HepG2 (cell line): Measurements from ENCODE around the gene ZBED1. TPM values are rescaled to one million over a fixed set of nuclear protein-coding genes. Genes with fewer than 3 reads are reported as not detected.

ENCODE experiments used
- ATAC-seq: fragments of 200-7000 bp; cut with Tn5 transposase; 3 replicates; pipeline ENCODE4 v1.9.1; 2020; ENCODE audit warnings: mild to moderate bottlenecking, moderate library complexity
- BruUV-seq: library from RNA; stranded (reverse); fragments of 400-500 nt; replicated peaks from 2 replicates; lab custom pipeline; 2021; lab: Mats Ljungman, UMichigan
- CTCF ChIA-PET: fragments of 300-600 bp; formaldehyde crosslinking; extraction: SDS; loops from one replicate; lab custom pipeline; 2021; ENCODE audit warnings: low total read pairs, inconsistent platforms, low intra/inter-chr PET ratio; lab: Yijun Ruan, JAX
- POLR2A ChIA-PET: fragments of 350-600 bp; sonication (Branson Sonifier 250); formaldehyde crosslinking; loops from one replicate; lab custom pipeline; 2020; ENCODE audit warnings: antibody characterized with exemption, inconsistent platforms; lab: Yijun Ruan, JAX
- DNase-seq: peaks from one replicate; pipeline ENCODE4 v3.0.0-alpha.2; 2015; ENCODE audit warnings: low spot score
- FAIRE-seq: peaks from 3 replicates; lab custom pipeline; 2011; peaks lifted over from hg19 to GRCh38; lab: Jason Lieb, UNC
- H2AFZ ChIP-seq: one replicate; pipeline ENCODE4 v1.6.1; 2011; ENCODE audit warnings: low read length, inconsistent platforms
- H3K27ac ChIP-seq: fragments of 300-600 bp; 3 replicates; pipeline ENCODE4 v1.8.0; 2011; ENCODE audit warnings: mixed run types, mild to moderate bottlenecking, mixed read lengths, low read length, inconsistent platforms; ENCODE audit not compliant: insufficient read depth; ENCODE audit errors: extremely low read length
- H3K27me3 ChIP-seq, 2 experiments: fragments of 200-600 bp in 1 of 2; 2 replicates in 1 of 2; 3 replicates in 1 of 2; pipeline versions ENCODE4 v1.6.0 to v1.8.0; 2011; ENCODE audit warnings: low read length in 2 of 2, mild to moderate bottlenecking in 2 of 2, moderate library complexity in 2 of 2, inconsistent platforms in 1 of 2; ENCODE audit not compliant: insufficient read depth in 2 of 2, control insufficient read depth in 1 of 2
- H3K36me3 ChIP-seq, 2 experiments: fragments of 200-600 bp in 1 of 2; replicated peaks in 1 of 2; 2 replicates in 1 of 2; 3 replicates in 1 of 2; pipeline versions ENCODE4 v1.5.1 to v1.8.0; 2011; ENCODE audit warnings: low read length in 2 of 2, inconsistent platforms in 1 of 2; ENCODE audit not compliant: insufficient read depth in 2 of 2, control insufficient read depth in 1 of 2
- H3K4me1 ChIP-seq: 2 replicates; pipeline ENCODE4 v1.5.1; 2012; ENCODE audit warnings: low read length, inconsistent platforms; ENCODE audit not compliant: insufficient read depth
- H3K4me2 ChIP-seq: 2 replicates; pipeline ENCODE4 v1.6.0; 2011; ENCODE audit warnings: low read depth, low read length, inconsistent platforms
- H3K4me3 ChIP-seq, 3 experiments: fragments of 200-600 bp in 1 of 3; sonication (generic), shearing (Covaris generic) in 1 of 3; replicated peaks in 1 of 3; 2 replicates each; pipeline ENCODE4 v1.5.1; 2011 to 2016; ENCODE audit warnings: low read length in 3 of 3, inconsistent platforms in 2 of 3, low read depth in 2 of 3, mild to moderate bottlenecking in 2 of 3, control low read depth in 1 of 3, mixed read lengths in 1 of 3; ENCODE audit not compliant: insufficient read depth in 1 of 3
- H3K79me2 ChIP-seq: one replicate; pipeline ENCODE4 v1.6.1; 2011; ENCODE audit warnings: low read length, inconsistent platforms; ENCODE audit not compliant: insufficient read depth
- H3K9ac ChIP-seq: 2 replicates; pipeline ENCODE4 v1.6.0; 2011; ENCODE audit warnings: mild to moderate bottlenecking, low read depth, low read length, inconsistent platforms; ENCODE audit not compliant: insufficient read depth
- H3K9me3 ChIP-seq: 2 replicates; pipeline ENCODE4 v1.5.1; 2012; ENCODE audit warnings: mild to moderate bottlenecking, low read length
- H4K20me1 ChIP-seq: 2 replicates; pipeline ENCODE4 v1.6.0; 2011; ENCODE audit warnings: inconsistent platforms, mild to moderate bottlenecking, low read length, moderate library complexity; ENCODE audit not compliant: insufficient read depth
- IKZF5 ChIP-seq: IDR thresholded peaks from 2 replicates; pipeline ENCODE4 v1.6.1; 2018; ENCODE audit warnings: missing genetic modification reagents, mild to moderate bottlenecking, missing compliant biosample characterization
- NKX3-1 ChIP-seq: sonication (generic); formaldehyde crosslinking; IDR thresholded peaks from 2 replicates; pipeline ENCODE4 v1.5.0; 2020; ENCODE audit warnings: missing genetic modification reagents
- RXRB ChIP-seq: IDR thresholded peaks from 2 replicates; pipeline ENCODE4 v1.6.1; 2016; ENCODE audit warnings: borderline replicate concordance, missing genetic modification reagents, missing compliant biosample characterization
- ZNF451 ChIP-seq: sonication (generic); formaldehyde crosslinking; IDR thresholded peaks from 2 replicates; pipeline ENCODE4 v1.5.0; 2020; ENCODE audit warnings: mild to moderate bottlenecking, missing genetic modification reagents
- ZNF7 ChIP-seq: IDR thresholded peaks from 2 replicates; pipeline ENCODE4 v1.6.1; 2016; ENCODE audit warnings: missing biosample characterization, missing genetic modification reagents
- WGBS: methylation state at CpG from one replicate; pipeline ENCODE4 v1.1.6; 2017; ENCODE audit warnings: low lambda C conversion rate; 5-methylcytosine and 5-hydroxymethylcytosine counted together
- in situ Hi-C: cut with HindIII; loops from 2 replicates; pipeline ENCODE4 v1.10.0; 2017; ENCODE audit warnings: low pct_unique_long_range_greater_than_20kb; ENCODE audit not compliant: extremely low pct_ligation_motif_present
- intact Hi-C: fragments of 100-400 bp; cut with micrococcal nuclease; formaldehyde crosslinking; loops from one replicate; pipeline ENCODE4 v1.10.0; 2022; ENCODE audit not compliant: unreplicated experiment
- polyA plus RNA-seq, 8 experiments: library from polyadenylated mRNA; depleted of rRNA in 3 of 8; stranded (reverse) in 7 of 8; unstranded in 1 of 8; fragments of >200 nt; fragmentation: Illumina TruSeq in 4 of 8; extraction: Trizol in 4 of 8; gene quantifications; 2 replicates each; pipeline versions ENCODE4 v1.2.1 to v1.2.3, GENCODE V29; 2011 to 2016; ENCODE audit warnings: low read depth in 4 of 8, missing spikeins in 1 of 8, mixed read lengths in 1 of 8; ENCODE audit not compliant: insufficient read depth in 1 of 8
- total RNA-seq, 5 experiments: library from RNA; depleted of rRNA; stranded (reverse); fragments of >200 nt; fragmentation: Illumina TruSeq; extraction: Trizol; gene quantifications; 2 replicates each; pipeline ENCODE4 v1.2.3, GENCODE V29; 2016; ENCODE audit warnings: low read depth in 1 of 5
- TF ChIP-seq, protein P1 (sequence below): sonication (generic); formaldehyde crosslinking; IDR thresholded peaks from 2 replicates; pipeline ENCODE4 v1.8.0; 2022; ENCODE audit warnings: missing genetic modification reagents, mild to moderate bottlenecking, moderate library complexity, borderline replicate concordance
- TF ChIP-seq, protein P2 (sequence below): sonication (generic); formaldehyde crosslinking; conservative IDR thresholded peaks from 2 replicates; pipeline ENCODE4 v1.4.0; 2020; ENCODE audit warnings: missing genetic modification reagents

The ZBED1 gene
- total and polyA plus RNA-seq, 2 of the 13 experiments (the other 11 are each of a cell fraction or from before 2014, with no cell fraction given): 20.0 to 29.8 TPM

DNA sequence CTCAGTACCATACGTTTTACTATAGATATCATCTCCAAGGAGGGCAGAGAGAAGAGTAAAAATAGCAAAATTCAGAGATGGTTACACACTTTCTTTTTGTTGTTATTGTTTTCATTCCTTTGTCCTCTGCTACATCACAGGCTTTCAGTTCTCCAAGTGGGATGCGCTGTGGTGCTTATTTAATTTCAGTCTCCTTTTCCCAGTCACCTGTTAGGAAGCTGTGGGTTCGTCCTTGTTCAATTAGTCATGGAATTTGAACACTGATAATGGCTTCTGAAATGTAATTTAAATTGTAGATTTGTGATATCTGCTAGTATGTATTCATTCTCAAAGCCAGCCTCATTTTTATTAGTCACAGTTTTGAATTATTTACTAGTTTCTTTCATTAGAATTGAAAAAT, 38.8 kb upstream of the ZBED1 start:
- DNase-seq (no peak), FAIRE-seq (no peak), ATAC-seq (no peak)
- Histone ChIP-seq H3K4me2 (no peak overlapping the region), H3K9me3 (no peaks in the 10 kb centered on the region), H3K79me2 (no peaks in the 10 kb centered on the region), H3K4me3 (no peak overlapping the region), H3K9ac (no peak overlapping the region), H4K20me1 (no peaks in the 10 kb centered on the region), H2AFZ (no peak overlapping the region), H3K36me3 (no peaks in the 10 kb centered on the region), H3K27me3 (peaks cover 0 to 4% of the 10 kb centered on the region in 2 experiments; a peak in 2 of 5 replicates), H3K27ac (no peak overlapping the region), H3K4me1 (peaks cover 11% of the 10 kb centered on the region)
- POLR2A ChIA-PET: no interaction called here
- TF ChIP-seq RXRB (CRISPR knock-in tag) (no peak), IKZF5 (CRISPR knock-in tag) (no peak), ZNF451 (CRISPR knock-in tag) (no peak), ZNF7 (CRISPR knock-in tag) (no peak), NKX3-1 (CRISPR knock-in tag) (no peak)
- TF ChIP-seq, protein P1, sequence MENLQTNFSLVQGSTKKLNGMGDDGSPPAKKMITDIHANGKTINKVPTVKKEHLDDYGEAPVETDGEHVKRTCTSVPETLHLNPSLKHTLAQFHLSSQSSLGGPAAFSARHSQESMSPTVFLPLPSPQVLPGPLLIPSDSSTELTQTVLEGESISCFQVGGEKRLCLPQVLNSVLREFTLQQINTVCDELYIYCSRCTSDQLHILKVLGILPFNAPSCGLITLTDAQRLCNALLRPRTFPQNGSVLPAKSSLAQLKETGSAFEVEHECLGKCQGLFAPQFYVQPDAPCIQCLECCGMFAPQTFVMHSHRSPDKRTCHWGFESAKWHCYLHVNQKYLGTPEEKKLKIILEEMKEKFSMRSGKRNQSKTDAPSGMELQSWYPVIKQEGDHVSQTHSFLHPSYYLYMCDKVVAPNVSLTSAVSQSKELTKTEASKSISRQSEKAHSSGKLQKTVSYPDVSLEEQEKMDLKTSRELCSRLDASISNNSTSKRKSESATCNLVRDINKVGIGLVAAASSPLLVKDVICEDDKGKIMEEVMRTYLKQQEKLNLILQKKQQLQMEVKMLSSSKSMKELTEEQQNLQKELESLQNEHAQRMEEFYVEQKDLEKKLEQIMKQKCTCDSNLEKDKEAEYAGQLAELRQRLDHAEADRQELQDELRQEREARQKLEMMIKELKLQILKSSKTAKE (CRISPR knock-in tag): no peak
- TF ChIP-seq, protein P2, sequence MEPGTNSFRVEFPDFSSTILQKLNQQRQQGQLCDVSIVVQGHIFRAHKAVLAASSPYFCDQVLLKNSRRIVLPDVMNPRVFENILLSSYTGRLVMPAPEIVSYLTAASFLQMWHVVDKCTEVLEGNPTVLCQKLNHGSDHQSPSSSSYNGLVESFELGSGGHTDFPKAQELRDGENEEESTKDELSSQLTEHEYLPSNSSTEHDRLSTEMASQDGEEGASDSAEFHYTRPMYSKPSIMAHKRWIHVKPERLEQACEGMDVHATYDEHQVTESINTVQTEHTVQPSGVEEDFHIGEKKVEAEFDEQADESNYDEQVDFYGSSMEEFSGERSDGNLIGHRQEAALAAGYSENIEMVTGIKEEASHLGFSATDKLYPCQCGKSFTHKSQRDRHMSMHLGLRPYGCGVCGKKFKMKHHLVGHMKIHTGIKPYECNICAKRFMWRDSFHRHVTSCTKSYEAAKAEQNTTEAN (CRISPR knock-in tag): no peak
- in situ Hi-C loops: no loop called here
- intact Hi-C loops: no loop called here
- no TSS peak for BruUV-seq
- 34% methylated on average over 3 of the region's 3 CpGs for WGBS
- CTCF ChIA-PET: no interaction called here
